Esophagus muscularis mucosa (tissue), 4 donors: ENCODE measurements around the gene CDA.

Source experiments
- EP300 ChIP-seq: sonication (generic); formaldehyde crosslinking; IDR thresholded peaks from one replicate; pipeline ENCODE4 v1.6.1; 2017; ENCODE audit warnings: antibody characterized with exemption
- POLR2AphosphoS5 ChIP-seq, 2 donors: sonication (generic); formaldehyde crosslinking; IDR thresholded peaks; one replicate each; pipeline ENCODE4 v1.6.1; 2017; ENCODE audit warnings: antibody characterized with exemption in 2 of 2
- TF ChIP-seq, protein P1 (sequence below), 3 experiments: fragments of 200-600 bp in 2 of 3; fragments of 450-650 bp in 1 of 3; sonication (generic) in 2 of 3; IDR thresholded peaks; one replicate each; pipeline ENCODE4 v1.5.1; 2017 to 2019; ENCODE audit warnings: antibody characterized with exemption in 3 of 3, mild to moderate bottlenecking in 2 of 3, moderate library complexity in 1 of 3

DNA sequence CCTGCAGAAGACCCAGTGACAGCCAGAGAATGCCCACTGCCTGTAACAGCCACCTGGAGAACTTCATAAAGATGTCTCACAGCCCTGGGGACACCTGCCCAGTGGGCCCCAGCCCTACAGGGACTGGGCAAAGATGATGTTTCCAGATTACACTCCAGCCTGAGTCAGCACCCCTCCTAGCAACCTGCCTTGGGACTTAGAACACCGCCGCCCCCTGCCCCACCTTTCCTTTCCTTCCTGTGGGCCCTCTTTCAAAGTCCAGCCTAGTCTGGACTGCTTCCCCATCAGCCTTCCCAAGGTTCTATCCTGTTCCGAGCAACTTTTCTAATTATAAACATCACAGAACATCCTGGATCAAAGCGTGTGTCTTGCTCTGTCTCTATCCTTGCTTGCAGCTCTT lies 29.7 kb downstream of the CDA start:
- TF ChIP-seq, protein P1, sequence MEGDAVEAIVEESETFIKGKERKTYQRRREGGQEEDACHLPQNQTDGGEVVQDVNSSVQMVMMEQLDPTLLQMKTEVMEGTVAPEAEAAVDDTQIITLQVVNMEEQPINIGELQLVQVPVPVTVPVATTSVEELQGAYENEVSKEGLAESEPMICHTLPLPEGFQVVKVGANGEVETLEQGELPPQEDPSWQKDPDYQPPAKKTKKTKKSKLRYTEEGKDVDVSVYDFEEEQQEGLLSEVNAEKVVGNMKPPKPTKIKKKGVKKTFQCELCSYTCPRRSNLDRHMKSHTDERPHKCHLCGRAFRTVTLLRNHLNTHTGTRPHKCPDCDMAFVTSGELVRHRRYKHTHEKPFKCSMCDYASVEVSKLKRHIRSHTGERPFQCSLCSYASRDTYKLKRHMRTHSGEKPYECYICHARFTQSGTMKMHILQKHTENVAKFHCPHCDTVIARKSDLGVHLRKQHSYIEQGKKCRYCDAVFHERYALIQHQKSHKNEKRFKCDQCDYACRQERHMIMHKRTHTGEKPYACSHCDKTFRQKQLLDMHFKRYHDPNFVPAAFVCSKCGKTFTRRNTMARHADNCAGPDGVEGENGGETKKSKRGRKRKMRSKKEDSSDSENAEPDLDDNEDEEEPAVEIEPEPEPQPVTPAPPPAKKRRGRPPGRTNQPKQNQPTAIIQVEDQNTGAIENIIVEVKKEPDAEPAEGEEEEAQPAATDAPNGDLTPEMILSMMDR (IDR thresholded peaks at IDR 0.05) = no peak
- TF ChIP-seq POLR2AphosphoS5 (IDR thresholded peaks at IDR 0.05) (no peak), EP300 (no peak)
